Mesenchymal stem cell (in vitro differentiated cells and primary cell): Measurements from ENCODE around the gene MAP2K6.
A peak's percentile ranks its signal among the peaks of the same experiment; 100 is the strongest.

Experiments
- DNase-seq: peaks from one replicate; pipeline ENCODE4 v3.0.0-alpha.2; 2013
- H2AFZ ChIP-seq: one replicate; pipeline ENCODE4 v1.6.1; 2013; ENCODE audit warnings: low read depth, mild to moderate bottlenecking, control low read depth, inconsistent platforms, low read length, moderate library complexity
- H2AK5ac ChIP-seq: 2 replicates; pipeline ENCODE4 v1.6.1; 2013; ENCODE audit warnings: low read length, moderate library complexity, mild to moderate bottlenecking, inconsistent platforms; ENCODE audit not compliant: severe bottlenecking
- H2BK120ac ChIP-seq: one replicate; pipeline ENCODE4 v1.6.1; 2013; ENCODE audit warnings: low read depth, mild to moderate bottlenecking, inconsistent platforms, low read length, moderate library complexity
- H2BK12ac ChIP-seq, 2 experiments: one replicate each; pipeline ENCODE4 v1.6.1; 2013; ENCODE audit warnings: inconsistent platforms in 2 of 2, low read length in 2 of 2, mild to moderate bottlenecking in 2 of 2, moderate library complexity in 2 of 2, control low read depth in 1 of 2
- H2BK15ac ChIP-seq: one replicate; pipeline ENCODE4 v1.6.1; 2013; ENCODE audit warnings: mild to moderate bottlenecking, low read depth, inconsistent platforms; ENCODE audit not compliant: poor library complexity, severe bottlenecking
- H2BK5ac ChIP-seq: 2 replicates; pipeline ENCODE4 v1.6.1; 2013; ENCODE audit warnings: low read depth, mild to moderate bottlenecking, low read length, control low read depth, inconsistent platforms; ENCODE audit not compliant: poor library complexity, severe bottlenecking
- H3K14ac ChIP-seq, 2 experiments: one replicate each; pipeline ENCODE4 v1.6.1; 2013; ENCODE audit warnings: inconsistent platforms in 2 of 2, low read length in 2 of 2, control low read depth in 1 of 2, mild to moderate bottlenecking in 1 of 2, moderate library complexity in 1 of 2
- H3K18ac ChIP-seq, 2 experiments: one replicate each; pipeline ENCODE4 v1.6.1; 2013; ENCODE audit warnings: inconsistent platforms in 2 of 2, low read length in 2 of 2, control low read depth in 1 of 2, low read depth in 1 of 2, mild to moderate bottlenecking in 1 of 2
- H3K23ac ChIP-seq, 2 experiments: one replicate each; pipeline ENCODE4 v1.6.1; 2013; ENCODE audit warnings: inconsistent platforms in 2 of 2, low read length in 2 of 2, mild to moderate bottlenecking in 2 of 2, moderate library complexity in 2 of 2, control low read depth in 1 of 2
- H3K27ac ChIP-seq: 2 replicates; pipeline ENCODE4 v1.5.1; 2013; ENCODE audit warnings: mild to moderate bottlenecking, moderate library complexity, low read length, control low read depth, inconsistent platforms; ENCODE audit not compliant: poor library complexity, severe bottlenecking
- H3K27me3 ChIP-seq, 2 experiments: 2 replicates each; pipeline versions ENCODE4 v1.6.1 to v1.7.0; 2013; ENCODE audit warnings: low read length in 2 of 2, mild to moderate bottlenecking in 2 of 2, moderate library complexity in 2 of 2, control low read depth in 1 of 2, inconsistent platforms in 1 of 2; ENCODE audit not compliant: control insufficient read depth in 1 of 2, insufficient read depth in 1 of 2
- H3K36me3 ChIP-seq, 2 experiments: 2 replicates each; pipeline versions ENCODE4 v1.6.1 to v1.7.0; 2013; ENCODE audit warnings: low read length in 2 of 2, control low read depth in 1 of 2, inconsistent platforms in 1 of 2, low read depth in 1 of 2, mild to moderate bottlenecking in 1 of 2; ENCODE audit not compliant: insufficient read depth in 2 of 2, control insufficient read depth in 1 of 2
- H3K4ac ChIP-seq, 2 experiments: one replicate each; pipeline ENCODE4 v1.6.1; 2013; ENCODE audit warnings: inconsistent platforms in 2 of 2, low read length in 2 of 2, mild to moderate bottlenecking in 2 of 2, moderate library complexity in 2 of 2, control low read depth in 1 of 2, low read depth in 1 of 2
- H3K4me1 ChIP-seq: 2 replicates; pipeline ENCODE4 v1.6.1; 2013; ENCODE audit warnings: low read depth, low read length, control low read depth; ENCODE audit not compliant: control insufficient read depth, insufficient read depth
- H3K4me2 ChIP-seq: 2 replicates; pipeline ENCODE4 v1.6.1; 2013; ENCODE audit warnings: low read length, mild to moderate bottlenecking, inconsistent platforms; ENCODE audit not compliant: poor library complexity, severe bottlenecking
- H3K4me3 ChIP-seq, 2 experiments: 2 replicates each; pipeline versions ENCODE4 v1.5.1 to v1.7.0; 2013; ENCODE audit warnings: low read length in 2 of 2, mild to moderate bottlenecking in 2 of 2, control low read depth in 1 of 2, low read depth in 1 of 2; ENCODE audit not compliant: insufficient read depth in 1 of 2
- H3K79me1 ChIP-seq: replicated peaks from 2 replicates; pipeline ENCODE4 v1.6.1; 2013; ENCODE audit warnings: mild to moderate bottlenecking, control low read depth, low read length, inconsistent platforms; ENCODE audit not compliant: poor library complexity, severe bottlenecking
- H3K9ac ChIP-seq: 2 replicates; pipeline ENCODE4 v1.7.0; 2013; ENCODE audit warnings: mild to moderate bottlenecking, low read length, moderate library complexity
- H3K9me3 ChIP-seq: 2 replicates; pipeline ENCODE4 v1.7.0; 2013; ENCODE audit warnings: mild to moderate bottlenecking, low read length; ENCODE audit not compliant: control insufficient read depth
- H4K8ac ChIP-seq: one replicate; pipeline ENCODE4 v1.6.1; 2013; ENCODE audit warnings: inconsistent platforms, mild to moderate bottlenecking, low read length, moderate library complexity
- H4K91ac ChIP-seq: one replicate; pipeline ENCODE4 v1.6.1; 2013; ENCODE audit warnings: mild to moderate bottlenecking, low read length, inconsistent platforms
- WGBS: methylation state at CpG from one replicate; pipeline ENCODE4 v1.1.7; 2013; ENCODE audit warnings: mixed read lengths; 5-methylcytosine and 5-hydroxymethylcytosine counted together

The MAP2K6 gene

DNA sequence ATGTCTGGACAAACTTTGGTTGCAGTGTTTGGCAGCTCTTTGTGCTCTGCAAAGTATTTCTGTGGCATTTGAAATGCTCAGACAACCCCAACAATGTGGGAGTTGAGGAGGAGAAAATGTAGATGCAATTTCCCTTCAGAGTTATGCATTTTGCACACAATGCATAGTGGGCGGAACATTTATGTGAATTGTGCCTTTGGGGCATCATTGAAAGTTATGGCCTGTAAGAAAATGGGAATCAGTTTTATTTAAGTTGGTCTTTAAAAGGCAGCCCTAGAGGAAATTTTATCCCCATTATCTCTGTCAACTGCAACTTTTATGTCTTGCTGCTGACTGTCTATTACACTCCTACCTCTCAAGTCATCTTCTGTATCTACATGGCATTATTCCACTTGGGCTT lies 176.2 kb downstream of the MAP2K6 start:
- no peak overlapping the region for H4K91ac ChIP-seq
- 100% methylated on average over 1 of the region's 1 CpG for WGBS

DNA sequence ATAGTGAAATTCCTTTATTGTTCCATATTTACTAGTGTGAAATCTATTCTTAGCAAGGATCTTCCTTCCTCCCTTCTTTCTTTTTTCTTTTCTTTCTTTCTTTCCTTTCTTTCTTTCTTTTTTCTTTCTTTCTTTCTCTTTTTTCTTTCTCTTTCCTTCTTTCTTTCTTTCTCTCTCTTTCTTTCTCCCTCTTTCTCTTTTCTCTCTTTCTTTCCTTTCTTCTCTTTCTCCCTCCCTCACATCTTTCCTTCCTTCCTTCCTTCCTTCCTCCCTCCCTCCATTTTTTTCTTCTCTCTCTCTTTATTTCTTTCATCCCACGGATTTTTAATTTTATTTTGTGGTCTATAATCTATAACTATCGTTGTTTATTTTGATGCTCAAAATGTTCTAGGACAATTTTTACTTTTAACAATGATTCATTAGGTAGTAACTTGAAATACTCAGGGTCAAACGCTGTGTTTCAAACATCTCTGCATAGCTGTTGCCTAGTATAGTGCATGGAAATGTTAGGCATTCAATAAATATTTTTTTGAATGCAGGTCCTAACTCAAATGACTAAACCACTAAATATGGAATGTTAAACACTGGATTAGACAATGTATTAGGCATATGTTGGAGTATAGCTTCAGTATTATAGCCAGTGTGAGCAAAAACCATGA lies 178.3 kb downstream of the MAP2K6 start:
- no peaks in the 10 kb centered on the region for H3K79me1 ChIP-seq
- H2BK15ac ChIP-seq: no peak overlapping the region
- H3K4me3 ChIP-seq: no peak overlapping the region
- no peaks in the 10 kb centered on the region for H3K27me3 ChIP-seq
- H3K36me3 ChIP-seq: no peaks in the 10 kb centered on the region
- H3K27ac ChIP-seq: no peak overlapping the region
- H3K18ac ChIP-seq: no peak overlapping the region
- no peak overlapping the region for H3K4ac ChIP-seq
- H3K9ac ChIP-seq: no peak overlapping the region
- no peaks in the 10 kb centered on the region for H3K9me3 ChIP-seq
- H3K4me1 ChIP-seq: no peaks in the 10 kb centered on the region
- H2AFZ ChIP-seq: no peak overlapping the region
- H3K14ac ChIP-seq: no peak overlapping the region
- H3K23ac ChIP-seq: no peak overlapping the region
- no peak overlapping the region for H2AK5ac ChIP-seq
- H2BK12ac ChIP-seq: no peak overlapping the region
- H4K91ac ChIP-seq: no peak overlapping the region
- no peak overlapping the region for H3K4me2 ChIP-seq
- H2BK5ac ChIP-seq: no peak overlapping the region
- WGBS: no CpG with 5 or more reads among the region's 3 CpGs
- DNase-seq: no peak
- no peak overlapping the region for H2BK120ac ChIP-seq
- no peak overlapping the region for H4K8ac ChIP-seq

More for the DNA sequence above, 176.2 kb downstream of the MAP2K6 start:
- Histone ChIP-seq H2AFZ (no peak overlapping the region), H2AK5ac (no peak overlapping the region), H3K23ac (no peak overlapping the region), H3K4ac (no peak overlapping the region), H2BK120ac (no peak overlapping the region), H3K36me3 (no peaks in the 10 kb centered on the region), H4K8ac (no peak overlapping the region), H3K79me1 (no peaks in the 10 kb centered on the region), H2BK5ac (no peak overlapping the region), H3K4me2 (no peak overlapping the region), H3K4me1 (no peaks in the 10 kb centered on the region), H3K27me3 (no peaks in the 10 kb centered on the region), H3K9ac (no peak overlapping the region), H3K9me3 (no peaks in the 10 kb centered on the region), H2BK15ac (no peak overlapping the region), H3K18ac (no peak overlapping the region), H3K14ac (no peak overlapping the region), H2BK12ac (no peak overlapping the region), H3K27ac (no peak overlapping the region), H3K4me3 (no peak overlapping the region)
- DNase-seq: no peak

DNA sequence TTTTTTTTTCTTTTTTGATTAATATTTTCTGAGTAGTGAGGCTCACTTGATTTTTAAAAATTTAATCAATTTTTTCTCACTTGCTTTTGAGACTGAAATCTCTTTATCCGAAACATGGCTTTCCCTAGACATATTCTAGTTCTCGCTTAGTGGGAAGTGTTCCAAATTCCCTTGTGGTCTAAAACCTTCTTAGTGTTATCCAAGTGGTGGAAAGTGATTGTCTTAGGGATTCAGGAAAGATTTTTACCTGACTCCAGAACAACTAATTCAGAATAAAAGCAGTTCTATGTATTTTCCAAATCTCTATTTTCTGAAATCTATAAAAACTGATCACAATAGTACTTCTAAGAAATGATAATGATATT lies 178.8 kb downstream of the MAP2K6 start:
- Histone ChIP-seq H4K91ac (no peak overlapping the region), H3K9ac (no peak overlapping the region), H3K27ac (no peak overlapping the region), H3K27me3 (no peaks in the 10 kb centered on the region), H3K4me2 (no peak overlapping the region), H2BK12ac (no peak overlapping the region), H2AFZ (no peak overlapping the region), H3K14ac (no peak overlapping the region), H3K18ac (no peak overlapping the region), H3K4me1 (no peaks in the 10 kb centered on the region), H3K36me3 (no peaks in the 10 kb centered on the region), H3K4ac (no peak overlapping the region), H3K23ac (no peak overlapping the region), H3K9me3 (no peaks in the 10 kb centered on the region), H4K8ac (no peak overlapping the region), H3K4me3 (no peak overlapping the region), H2BK5ac (no peak overlapping the region), H3K79me1 (no peaks in the 10 kb centered on the region), H2BK120ac (no peak overlapping the region), H2AK5ac (no peak overlapping the region), H2BK15ac (no peak overlapping the region)
- no CpG with 5 or more reads among the region's 2 CpGs for WGBS
- DNase-seq: no peak

DNA sequence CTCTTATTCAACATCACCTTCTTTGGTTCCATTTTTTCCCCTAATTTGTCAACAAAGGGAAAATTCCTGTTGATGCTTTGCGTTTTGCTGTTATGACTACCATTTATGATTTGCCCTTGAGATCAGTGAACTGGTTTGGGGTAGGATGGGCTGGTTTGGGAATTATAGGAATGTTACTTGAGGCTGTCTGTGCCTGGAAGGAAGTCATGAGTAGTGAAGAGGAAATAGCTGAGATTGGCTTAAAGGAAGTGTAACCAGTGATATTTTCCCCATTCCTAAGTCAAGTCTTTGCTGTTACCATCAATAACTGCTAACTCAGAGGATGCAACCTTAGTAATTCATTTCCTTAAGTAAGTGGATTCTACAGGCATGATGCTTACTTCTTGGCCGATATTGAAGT lies 179.2 kb downstream of the MAP2K6 start:
- H3K36me3 ChIP-seq: no peaks in the 10 kb centered on the region
- 85% methylated on average over 2 of the region's 2 CpGs for whole genome bisulfite sequencing
- H3K4ac ChIP-seq: no peak overlapping the region

More for the DNA sequence above, 179.2 kb downstream of the MAP2K6 start:
- Histone ChIP-seq H3K18ac (no peak overlapping the region), H2AFZ (no peak overlapping the region), H3K23ac (no peak overlapping the region), H2BK12ac (peak overlapping the region in 1 of 2 experiments; percentile 71), H4K91ac (no peak overlapping the region), H2BK5ac (no peak overlapping the region), H3K9me3 (no peaks in the 10 kb centered on the region), H3K4me2 (no peak overlapping the region), H3K4me1 (no peaks in the 10 kb centered on the region), H3K14ac (no peak overlapping the region), H4K8ac (no peak overlapping the region), H3K4me3 (no peak overlapping the region), H2AK5ac (no peak overlapping the region), H3K79me1 (no peaks in the 10 kb centered on the region), H3K27ac (no peak overlapping the region), H3K27me3 (no peaks in the 10 kb centered on the region), H2BK15ac (no peak overlapping the region), H2BK120ac (no peak overlapping the region), H3K9ac (no peak overlapping the region)
- DNase-seq: no peak
